Measurements from ENCODE around the gene FAM50B. TPM values are rescaled to one million over a fixed set of nuclear protein-coding genes. Genes with fewer than 3 reads are reported as not detected.

FAM50B gene
- total and polyA plus RNA-seq, 2 experiments from 2014 or later, result 1.1 to 1.6 TPM

GRCh38 chr6:3830806-3831205, 18.4 kb upstream of the FAM50B start:
- Histone ChIP-seq H3K9me3 (ENCODE audit: low read depth) (no peaks in the 10 kb centered on the region), H3K27ac (no peak overlapping the region), H3K27me3 (no peaks in the 10 kb centered on the region), H3K4me3 (no peak overlapping the region), H3K9me2 (replicated peaks; ENCODE audit: insufficient read depth) (no peaks in the 10 kb centered on the region), H3K4me1 (ENCODE audit: insufficient read depth) (peaks cover 10% of the 10 kb centered on the region), H3K36me3 (replicated peaks; ENCODE audit: insufficient read depth, low read depth) (no peaks in the 10 kb centered on the region), H4K20me1 (ENCODE audit: insufficient read depth, poor library complexity, severe bottlenecking) (no peaks in the 10 kb centered on the region), H3K4me2 (no peak overlapping the region), H3K79me2 (no peaks in the 10 kb centered on the region), H2AFZ (no peak overlapping the region)
- WGBS (ENCODE audit: low lambda C conversion rate, missing lambda C conversion rate), result 98% methylated on average over 4 of the region's 4 CpGs
- DNase-seq (ENCODE audit: low spot score), result no peak
- TF ChIP-seq EZH2phosphoT487 (IDR thresholded peaks at IDR 0.05; ENCODE audit: low read depth, severe bottlenecking, unreplicated experiment) (no peak), EZH2 (IDR thresholded peaks at IDR 0.05; ENCODE audit: borderline replicate concordance) (no peak), CTCF (IDR thresholded peaks at IDR 0.05; ENCODE audit: poor library complexity) (no peak)

GRCh38 chr6:3831761-3832530, 17.2 kb upstream of the FAM50B start:
- no peak overlapping the region for H2AFZ ChIP-seq
- no peak for TF ChIP-seq EZH2phosphoT487 (IDR thresholded peaks at IDR 0.05; ENCODE audit: low read depth, severe bottlenecking, unreplicated experiment)
- TF ChIP-seq CTCF (IDR thresholded peaks at IDR 0.05; ENCODE audit: poor library complexity), result no peak
- no peak for TF ChIP-seq EZH2 (IDR thresholded peaks at IDR 0.05; ENCODE audit: borderline replicate concordance)
- no peaks in the 10 kb centered on the region for H3K9me3 ChIP-seq (ENCODE audit: low read depth)
- peaks cover 13% of the 10 kb centered on the region for H3K4me1 ChIP-seq (ENCODE audit: insufficient read depth)
- 94% methylated on average over 6 of the region's 6 CpGs for WGBS (ENCODE audit: low lambda C conversion rate, missing lambda C conversion rate)
- no peaks in the 10 kb centered on the region for H3K27me3 ChIP-seq
- no peak overlapping the region for H3K27ac ChIP-seq
- no peak overlapping the region for H3K4me2 ChIP-seq
- no peak for DNase-seq (ENCODE audit: low spot score)
- H3K36me3 ChIP-seq (replicated peaks; ENCODE audit: insufficient read depth, low read depth), result no peaks in the 10 kb centered on the region
- H3K79me2 ChIP-seq, result no peaks in the 10 kb centered on the region
- H4K20me1 ChIP-seq (ENCODE audit: insufficient read depth, poor library complexity, severe bottlenecking), result no peaks in the 10 kb centered on the region
- no peaks in the 10 kb centered on the region for H3K9me2 ChIP-seq (replicated peaks; ENCODE audit: insufficient read depth)
- H3K4me3 ChIP-seq, result no peak overlapping the region

GRCh38 chr6:3835055-3835731, 14.0 kb upstream of the FAM50B start:
- no peaks in the 10 kb centered on the region for H3K36me3 ChIP-seq (replicated peaks; ENCODE audit: insufficient read depth, low read depth)
- WGBS (ENCODE audit: low lambda C conversion rate, missing lambda C conversion rate), result 77% methylated on average over 5 of the region's 5 CpGs
- H3K9me3 ChIP-seq (ENCODE audit: low read depth), result no peaks in the 10 kb centered on the region
- peak; percentile 81 for DNase-seq (ENCODE audit: low spot score)
- no peaks in the 10 kb centered on the region for H4K20me1 ChIP-seq (ENCODE audit: insufficient read depth, poor library complexity, severe bottlenecking)
- no peaks in the 10 kb centered on the region for H3K9me2 ChIP-seq (replicated peaks; ENCODE audit: insufficient read depth)
- H2AFZ ChIP-seq, result no peak overlapping the region
- peak overlapping the region; percentile 35 for H3K4me2 ChIP-seq
- peaks cover 13% of the 10 kb centered on the region for H3K4me1 ChIP-seq (ENCODE audit: insufficient read depth)
- no peaks in the 10 kb centered on the region for H3K79me2 ChIP-seq
- TF ChIP-seq CTCF (IDR thresholded peaks at IDR 0.05; ENCODE audit: poor library complexity) (peak; percentile 25), EZH2phosphoT487 (IDR thresholded peaks at IDR 0.05; ENCODE audit: low read depth, severe bottlenecking, unreplicated experiment) (no peak)
- no peaks in the 10 kb centered on the region for H3K27me3 ChIP-seq
- no peak overlapping the region for H3K4me3 ChIP-seq
- peak overlapping the region; percentile 92 for H3K27ac ChIP-seq
